Vagina (tissue), 2 donors: ENCODE data around the gene FIZ1. TPM values are rescaled to one million over a fixed set of nuclear protein-coding genes. Genes with fewer than 3 reads are reported as not detected.

Source experiments
- DNase-seq, 2 donors: peaks; one replicate each; pipeline ENCODE4 v3.0.0-alpha.2; 2017; ENCODE audit errors: extremely low spot score in 2 of 2
- H3K27ac ChIP-seq: fragments of 200-600 bp; sonication (generic); one replicate; pipeline ENCODE4 v1.5.1; 2019
- H3K27me3 ChIP-seq: fragments of 200-600 bp; sonication (generic); one replicate; pipeline ENCODE4 v1.5.1; 2019
- H3K36me3 ChIP-seq, 2 donors: fragments of 200-600 bp; sonication (generic); one replicate each; pipeline ENCODE4 v1.5.1; 2017 to 2019
- H3K4me1 ChIP-seq: fragments of 200-600 bp; sonication (generic); one replicate; pipeline ENCODE4 v1.5.1; 2019
- H3K4me3 ChIP-seq, 2 donors: fragments of 200-600 bp; sonication (generic); 1 replicate in 1 of 2; 2 replicates in 1 of 2; pipeline ENCODE4 v1.5.1; 2016 to 2019
- H3K9me3 ChIP-seq: fragments of 200-600 bp; sonication (generic); one replicate; pipeline ENCODE4 v1.5.1; 2019
- CTCF ChIP-seq, 3 experiments: fragments of 450-650 bp in 2 of 3; fragments of 200-600 bp in 1 of 3; sonication (generic) in 1 of 3; IDR thresholded peaks; one replicate each; pipeline ENCODE4 v1.5.1; 2017 to 2019; ENCODE audit warnings: antibody characterized with exemption in 3 of 3, mild to moderate bottlenecking in 2 of 3, moderate library complexity in 2 of 3
- POLR2A ChIP-seq, 2 donors: fragments of 450-650 bp; IDR thresholded peaks; one replicate each; pipeline ENCODE4 v1.6.1; 2017; ENCODE audit warnings: antibody characterized with exemption in 2 of 2, mild to moderate bottlenecking in 2 of 2, moderate library complexity in 2 of 2
- POLR2AphosphoS5 ChIP-seq, 2 donors: sonication (generic); formaldehyde crosslinking; IDR thresholded peaks; one replicate each; pipeline ENCODE4 v1.9.0; 2017; ENCODE audit warnings: antibody characterized with exemption in 2 of 2, mild to moderate bottlenecking in 2 of 2, low read depth in 1 of 2; ENCODE audit not compliant: insufficient read depth in 1 of 2
- intact Hi-C: fragments of 100-400 bp; cut with DNase I; formaldehyde crosslinking; loops from one replicate; pipeline ENCODE4 v1.15.1; 2023
- total RNA-seq: library from RNA; depleted of rRNA; stranded (reverse); fragments of >200 nt; gene quantifications from one replicate; pipeline ENCODE4 v1.2.3, GENCODE V29; 2016

Gene FIZ1
- total RNA-seq, 1 donor from 2014 or later, result 5.4 TPM

GRCh38 chr19:55563261-55563690 lies 36.0 kb downstream of the FIZ1 start:
- no peaks in the 10 kb centered on the region for H3K4me1 ChIP-seq
- no peak overlapping the region for H3K27ac ChIP-seq
- no peaks in the 10 kb centered on the region for H3K27me3 ChIP-seq
- TF ChIP-seq POLR2A (IDR thresholded peaks at IDR 0.05) (no peak), CTCF (IDR thresholded peaks at IDR 0.05) (no peak), POLR2AphosphoS5 (IDR thresholded peaks at IDR 0.05; ENCODE audit: insufficient read depth in 1 of 2, low read depth in 1 of 2) (no peak)
- H3K9me3 ChIP-seq, result no peaks in the 10 kb centered on the region
- no peaks in the 10 kb centered on the region for H3K36me3 ChIP-seq
- DNase-seq, result no peak
- no peak overlapping the region for H3K4me3 ChIP-seq
- intact Hi-C loops, result no loop called here

- TF ChIP-seq POLR2A (IDR thresholded peaks at IDR 0.05), result no peak
- no peak for TF ChIP-seq POLR2AphosphoS5 (IDR thresholded peaks at IDR 0.05; ENCODE audit: insufficient read depth in 1 of 2, low read depth in 1 of 2)
- TF ChIP-seq CTCF (IDR thresholded peaks at IDR 0.05), result no peak
- no peaks in the 10 kb centered on the region for H3K9me3 ChIP-seq
- no peaks in the 10 kb centered on the region for H3K4me1 ChIP-seq
- H3K36me3 ChIP-seq, result no peaks in the 10 kb centered on the region
- H3K27me3 ChIP-seq, result no peaks in the 10 kb centered on the region
- H3K4me3 ChIP-seq, result no peak overlapping the region
- no peak overlapping the region for H3K27ac ChIP-seq
- DNase-seq, result no peak
- intact Hi-C loops, result no loop called here
Observed at GRCh38 chr19:55559684-55560083, 39.6 kb downstream of the FIZ1 start.

GRCh38 chr19:55554741-55555152 lies 44.6 kb downstream of the FIZ1 start:
- Histone ChIP-seq H3K27me3 (no peaks in the 10 kb centered on the region), H3K27ac (no peak overlapping the region), H3K4me3 (no peak overlapping the region), H3K36me3 (no peaks in the 10 kb centered on the region), H3K4me1 (no peaks in the 10 kb centered on the region), H3K9me3 (no peaks in the 10 kb centered on the region)
- DNase-seq, result no peak
- TF ChIP-seq POLR2AphosphoS5 (IDR thresholded peaks at IDR 0.05; ENCODE audit: insufficient read depth in 1 of 2, low read depth in 1 of 2), result no peak
- TF ChIP-seq CTCF (IDR thresholded peaks at IDR 0.05), result no peak
- no peak for TF ChIP-seq POLR2A (IDR thresholded peaks at IDR 0.05)
- intact Hi-C loops, result no loop called here

GRCh38 chr19:55554302-55554701 lies 45.0 kb downstream of the FIZ1 start:
- no peak overlapping the region for H3K4me3 ChIP-seq
- no peaks in the 10 kb centered on the region for H3K27me3 ChIP-seq
- no peak overlapping the region for H3K27ac ChIP-seq
- H3K9me3 ChIP-seq, result no peaks in the 10 kb centered on the region
- intact Hi-C loops, result no loop called here
- H3K36me3 ChIP-seq, result no peaks in the 10 kb centered on the region
- no peak for DNase-seq
- H3K4me1 ChIP-seq, result no peaks in the 10 kb centered on the region
- TF ChIP-seq CTCF (IDR thresholded peaks at IDR 0.05), result no peak
- no peak for TF ChIP-seq POLR2AphosphoS5 (IDR thresholded peaks at IDR 0.05; ENCODE audit: insufficient read depth in 1 of 2, low read depth in 1 of 2)
- no peak for TF ChIP-seq POLR2A (IDR thresholded peaks at IDR 0.05)

GRCh38 chr19:55553217-55554182 lies 45.8 kb downstream of the FIZ1 start:
- TF ChIP-seq CTCF (IDR thresholded peaks at IDR 0.05) (no peak), POLR2A (IDR thresholded peaks at IDR 0.05) (no peak), POLR2AphosphoS5 (IDR thresholded peaks at IDR 0.05; ENCODE audit: insufficient read depth in 1 of 2, low read depth in 1 of 2) (no peak)
- H3K36me3 ChIP-seq, result no peaks in the 10 kb centered on the region
- H3K4me3 ChIP-seq, result no peak overlapping the region
- H3K27me3 ChIP-seq, result no peaks in the 10 kb centered on the region
- H3K4me1 ChIP-seq, result no peaks in the 10 kb centered on the region
- intact Hi-C loops, result no loop called here
- H3K27ac ChIP-seq, result no peak overlapping the region
- no peak for DNase-seq
- H3K9me3 ChIP-seq, result no peaks in the 10 kb centered on the region
